Loucy (cell line): Measurements from ENCODE around the gene ERCC4.

Experiments
- EZH2phosphoT487 ChIP-seq: fragments of 200-600 bp; IDR thresholded peaks from 2 replicates; pipeline ENCODE4 v1.6.1; 2018; ENCODE audit warnings: antibody characterized with exemption, mild to moderate bottlenecking, moderate library complexity, borderline replicate concordance
- TF ChIP-seq, protein P1 (sequence below): fragments of 200-600 bp; sonication (generic); conservative IDR thresholded peaks from 2 replicates; pipeline ENCODE4 v1.5.1; 2014; ENCODE audit warnings: mild to moderate bottlenecking, antibody characterized with exemption, low read length

DNA sequence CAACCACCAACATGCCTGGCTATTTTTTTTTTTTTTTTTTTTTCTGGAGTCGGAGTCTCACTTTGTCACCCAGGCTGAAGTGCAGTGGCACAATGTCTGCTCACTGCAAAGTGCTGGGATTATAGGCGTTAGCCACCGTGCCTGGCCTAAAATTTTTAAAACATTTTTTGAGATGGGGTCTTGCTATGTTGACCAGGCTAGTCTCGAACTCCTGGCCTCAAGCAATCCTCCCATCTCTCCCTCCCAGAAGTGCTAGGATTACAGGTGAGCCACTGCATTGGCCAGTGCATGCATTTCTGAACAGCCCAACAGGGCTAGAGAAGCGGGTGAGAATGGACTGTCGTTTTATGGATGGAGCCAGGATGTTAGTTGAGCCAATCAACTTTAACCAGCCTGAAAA is 72.4 kb downstream of the ERCC4 start:
- TF ChIP-seq, protein P1, sequence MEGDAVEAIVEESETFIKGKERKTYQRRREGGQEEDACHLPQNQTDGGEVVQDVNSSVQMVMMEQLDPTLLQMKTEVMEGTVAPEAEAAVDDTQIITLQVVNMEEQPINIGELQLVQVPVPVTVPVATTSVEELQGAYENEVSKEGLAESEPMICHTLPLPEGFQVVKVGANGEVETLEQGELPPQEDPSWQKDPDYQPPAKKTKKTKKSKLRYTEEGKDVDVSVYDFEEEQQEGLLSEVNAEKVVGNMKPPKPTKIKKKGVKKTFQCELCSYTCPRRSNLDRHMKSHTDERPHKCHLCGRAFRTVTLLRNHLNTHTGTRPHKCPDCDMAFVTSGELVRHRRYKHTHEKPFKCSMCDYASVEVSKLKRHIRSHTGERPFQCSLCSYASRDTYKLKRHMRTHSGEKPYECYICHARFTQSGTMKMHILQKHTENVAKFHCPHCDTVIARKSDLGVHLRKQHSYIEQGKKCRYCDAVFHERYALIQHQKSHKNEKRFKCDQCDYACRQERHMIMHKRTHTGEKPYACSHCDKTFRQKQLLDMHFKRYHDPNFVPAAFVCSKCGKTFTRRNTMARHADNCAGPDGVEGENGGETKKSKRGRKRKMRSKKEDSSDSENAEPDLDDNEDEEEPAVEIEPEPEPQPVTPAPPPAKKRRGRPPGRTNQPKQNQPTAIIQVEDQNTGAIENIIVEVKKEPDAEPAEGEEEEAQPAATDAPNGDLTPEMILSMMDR: no peak
- no peak for TF ChIP-seq EZH2phosphoT487
